Neural progenitor cell (in vitro differentiated cells): Measurements from ENCODE around the gene FAM53B.
"Not testable (repeated sequence)": the region's sequence is repeated elsewhere in the genome, so short reads cannot be mapped to it uniquely, and the experiment has no call there.

Experiments
- EZH2 ChIP-seq: fragments of 200-600 bp; sonication (generic); IDR thresholded peaks from 2 replicates; pipeline ENCODE4 v1.6.1; 2017; ENCODE audit warnings: antibody characterized with exemption, mild to moderate bottlenecking, moderate library complexity
- EZH2phosphoT487 ChIP-seq: fragments of 200-600 bp; sonication (generic); IDR thresholded peaks from 2 replicates; pipeline ENCODE4 v1.6.1; 2017; ENCODE audit warnings: antibody characterized with exemption
- TF ChIP-seq, protein P1 (sequence below): fragments of 200-600 bp; sonication (generic); IDR thresholded peaks from 2 replicates; pipeline ENCODE4 v1.5.1; 2017; ENCODE audit warnings: antibody characterized with exemption, mild to moderate bottlenecking

GRCh38 chr10:124782900-124783299 lies 38.7 kb upstream of the FAM53B start:
- TF ChIP-seq, protein P1, sequence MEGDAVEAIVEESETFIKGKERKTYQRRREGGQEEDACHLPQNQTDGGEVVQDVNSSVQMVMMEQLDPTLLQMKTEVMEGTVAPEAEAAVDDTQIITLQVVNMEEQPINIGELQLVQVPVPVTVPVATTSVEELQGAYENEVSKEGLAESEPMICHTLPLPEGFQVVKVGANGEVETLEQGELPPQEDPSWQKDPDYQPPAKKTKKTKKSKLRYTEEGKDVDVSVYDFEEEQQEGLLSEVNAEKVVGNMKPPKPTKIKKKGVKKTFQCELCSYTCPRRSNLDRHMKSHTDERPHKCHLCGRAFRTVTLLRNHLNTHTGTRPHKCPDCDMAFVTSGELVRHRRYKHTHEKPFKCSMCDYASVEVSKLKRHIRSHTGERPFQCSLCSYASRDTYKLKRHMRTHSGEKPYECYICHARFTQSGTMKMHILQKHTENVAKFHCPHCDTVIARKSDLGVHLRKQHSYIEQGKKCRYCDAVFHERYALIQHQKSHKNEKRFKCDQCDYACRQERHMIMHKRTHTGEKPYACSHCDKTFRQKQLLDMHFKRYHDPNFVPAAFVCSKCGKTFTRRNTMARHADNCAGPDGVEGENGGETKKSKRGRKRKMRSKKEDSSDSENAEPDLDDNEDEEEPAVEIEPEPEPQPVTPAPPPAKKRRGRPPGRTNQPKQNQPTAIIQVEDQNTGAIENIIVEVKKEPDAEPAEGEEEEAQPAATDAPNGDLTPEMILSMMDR, result not testable (repeated sequence)
- not testable (repeated sequence) for TF ChIP-seq EZH2phosphoT487, EZH2
